ENCODE data around the gene RHEB.
"Not testable (repeated sequence)": the region's sequence is repeated elsewhere in the genome, so short reads cannot be mapped to it uniquely, and the experiment has no call there.

Gene RHEB

GRCh38 chr7:151519765-151520418 is at the start of gene RHEB:
RHEB (minus strand) TSS chr7:151519895; CDS start chr7:151519511, 384 bp downstream.
- peak; percentile 99 for DNase-seq

GRCh38 chr7:151566897-151567320 is 47.2 kb upstream of the RHEB start:
- DNase-seq: no peak

- DNase-seq: no peak
Observed at GRCh38 chr7:151565541-151565940, 45.8 kb upstream of the RHEB start.

- DNase-seq: no peak
Observed at GRCh38 chr7:151560243-151560642, 40.5 kb upstream of the RHEB start.

- no peak for DNase-seq
Observed at GRCh38 chr7:151559557-151560183, 40.0 kb upstream of the RHEB start.

GRCh38 chr7:151558575-151558974 is 38.9 kb upstream of the RHEB start:
- DNase-seq: no peak

GRCh38 chr7:151556592-151556991 is 36.9 kb upstream of the RHEB start:
- DNase-seq: no peak

GRCh38 chr7:151553356-151553755 is 33.7 kb upstream of the RHEB start:
- no peak for DNase-seq

GRCh38 chr7:151552352-151553028 is 32.8 kb upstream of the RHEB start:
- no peak for DNase-seq

- DNase-seq: no peak
Observed at GRCh38 chr7:151551820-151552219, 32.1 kb upstream of the RHEB start.

GRCh38 chr7:151550656-151551286 is 31.1 kb upstream of the RHEB start:
- DNase-seq: no peak

GRCh38 chr7:151549644-151550043 is 29.9 kb upstream of the RHEB start:
- DNase-seq: no peak

GRCh38 chr7:151549083-151549482 is 29.4 kb upstream of the RHEB start:
- DNase-seq: no peak

GRCh38 chr7:151544183-151544582 is 24.5 kb upstream of the RHEB start:
- DNase-seq: no peak

- DNase-seq: no peak
Observed at GRCh38 chr7:151542606-151543130, 23.0 kb upstream of the RHEB start.

- no peak for DNase-seq
Observed at GRCh38 chr7:151541709-151542499, 22.2 kb upstream of the RHEB start.

- no peak for DNase-seq
Observed at GRCh38 chr7:151540146-151540545, 20.5 kb upstream of the RHEB start.

- DNase-seq: no peak
Observed at GRCh38 chr7:151539088-151539671, 19.5 kb upstream of the RHEB start.

- DNase-seq: no peak
Observed at GRCh38 chr7:151537818-151538561, 18.3 kb upstream of the RHEB start.

- DNase-seq: not testable (repeated sequence)
Observed at GRCh38 chr7:151536178-151536577, 16.5 kb upstream of the RHEB start.

- no peak for DNase-seq
Observed at GRCh38 chr7:151529842-151530241, 10.1 kb upstream of the RHEB start.

All from stimulated activated CD8-positive, alpha-beta memory T cell treated with anti-CD3 and anti-CD28 coated beads, Interleukin-4, amount 100 ng/mL, for 48 hours (primary cell).